Activated naive CD4-positive, alpha-beta T cell treated with anti-CD3 and anti-CD28 coated beads, Interleukin-2, amount 10 ng/mL, durations not matched to agents 7 days and 5 days (primary cell): ENCODE data around the gene NDUFS1.
"Not testable (repeated sequence)": the region's sequence is repeated elsewhere in the genome, so short reads cannot be mapped to it uniquely, and the experiment has no call there.

Experiments used
- CTCF ChIA-PET: fragments of 350-600 bp; sonication (Branson Sonifier 250); formaldehyde crosslinking; loops from one replicate; lab custom pipeline; 2021; ENCODE audit warnings: antibody characterized with exemption; lab: Charles Lee
- DNase-seq: peaks from one replicate; pipeline ENCODE4 v3.0.0-alpha.2; 2020
- H3K27ac Mint-ChIP-seq: one replicate; pipeline ENCODE4 v1.8.0; 2021; ENCODE audit warnings: mild to moderate bottlenecking, moderate library complexity, mixed read lengths
- H3K27me3 Mint-ChIP-seq: one replicate; pipeline ENCODE4 v1.8.0; 2021; ENCODE audit warnings: mild to moderate bottlenecking, mixed read lengths
- H3K36me3 Mint-ChIP-seq: one replicate; pipeline ENCODE4 v1.8.0; 2021; ENCODE audit warnings: mixed read lengths
- H3K4me1 Mint-ChIP-seq: one replicate; pipeline ENCODE4 v1.8.0; 2021; ENCODE audit warnings: mixed read lengths
- H3K4me3 Mint-ChIP-seq: one replicate; pipeline ENCODE4 v1.8.0; 2021; ENCODE audit warnings: mild to moderate bottlenecking, moderate library complexity, mixed read lengths
- H3K9me3 Mint-ChIP-seq: one replicate; pipeline ENCODE4 v1.8.0; 2021; ENCODE audit warnings: mixed read lengths

NDUFS1 gene

DNA sequence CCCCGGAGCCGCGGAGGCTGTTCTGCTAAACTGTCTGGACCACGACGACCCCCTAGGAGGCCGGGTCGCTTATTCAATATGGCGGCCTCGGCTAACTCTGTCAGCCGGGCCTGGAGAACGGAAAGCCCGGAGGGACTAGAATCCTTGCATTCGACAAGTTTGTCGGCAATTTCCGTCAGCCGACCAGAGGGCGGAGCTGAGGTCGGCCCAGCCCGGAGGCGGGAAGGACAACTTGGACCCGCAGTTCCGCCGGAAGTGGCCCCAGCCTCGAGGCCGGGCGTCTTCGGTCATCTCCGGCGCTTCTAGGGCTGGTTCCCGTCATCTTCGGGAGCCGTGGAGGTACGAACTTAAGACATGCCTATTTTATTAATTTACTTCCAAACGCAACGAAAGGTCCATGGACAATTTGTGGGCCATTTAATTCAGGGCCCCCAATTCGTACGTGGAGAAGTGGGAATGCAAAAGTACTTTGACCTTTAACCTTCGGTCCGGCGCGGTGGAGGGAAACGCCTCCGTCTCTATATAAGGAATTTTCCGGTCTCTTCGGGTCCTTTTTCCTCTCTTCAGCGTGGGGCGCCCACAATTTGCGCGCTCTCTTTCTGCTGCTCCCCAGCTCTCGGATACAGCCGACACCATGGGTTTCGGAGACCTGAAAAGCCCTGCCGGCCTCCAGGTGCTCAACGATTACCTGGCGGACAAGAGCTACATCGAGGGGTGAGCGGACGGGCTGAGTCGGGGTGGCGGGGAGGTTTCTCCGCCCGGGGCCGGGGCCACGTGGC, at the start of gene NDUFS1, which contains the start of gene EEF1B2:
Gene NDUFS1 (minus strand): TSS at position 99 of the 779 bp plus-strand sequence. CDS start 5,766 bp downstream, outside the sequence.
Gene EEF1B2 (plus strand): TSS at position 550 of the 779 bp plus-strand sequence. CDS start 85 bp downstream, at position 635.
- Mint-ChIP-seq H3K27ac (peak within 1 kb of the TSS; percentile 97), H3K4me1 (peaks cover 55% of the 10 kb centered on the region), H3K36me3 (peaks cover 51% of the 10 kb centered on the region), H3K9me3 (no peaks in the 10 kb centered on the region), H3K4me3 (peak within 1 kb of the TSS; percentile 98), H3K27me3 (no peaks in the 10 kb centered on the region)
- peak; percentile 98 for DNase-seq
- CTCF ChIA-PET = no interaction called here

DNA sequence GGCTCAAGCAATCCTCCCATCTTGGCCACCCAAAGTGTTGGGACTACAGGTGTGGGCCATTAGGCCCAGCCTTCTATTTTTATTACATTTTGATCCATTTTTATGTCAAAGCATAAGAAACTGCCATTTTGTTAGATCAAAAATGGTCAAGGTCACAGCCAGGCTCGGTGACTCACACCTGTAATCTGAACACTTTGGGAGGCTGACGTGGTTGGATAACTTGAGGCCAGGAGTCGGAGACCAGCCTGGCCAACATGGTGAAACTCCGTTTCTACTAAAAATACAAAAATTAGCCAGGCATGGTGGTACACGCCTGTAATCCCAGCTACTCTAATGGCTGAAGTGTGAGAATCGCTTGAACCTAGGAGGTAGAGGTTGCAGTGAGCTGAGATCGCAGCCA, 49.7 kb upstream of the NDUFS1 start:
- CTCF ChIA-PET = no interaction called here
- H3K27ac Mint-ChIP-seq = no peak overlapping the region
- no peak overlapping the region for H3K4me3 Mint-ChIP-seq
- no peak for DNase-seq
- H3K36me3 Mint-ChIP-seq = no peaks in the 10 kb centered on the region
- peaks cover 4% of the 10 kb centered on the region for H3K27me3 Mint-ChIP-seq
- H3K9me3 Mint-ChIP-seq = no peaks in the 10 kb centered on the region
- H3K4me1 Mint-ChIP-seq = peaks cover 2% of the 10 kb centered on the region

DNA sequence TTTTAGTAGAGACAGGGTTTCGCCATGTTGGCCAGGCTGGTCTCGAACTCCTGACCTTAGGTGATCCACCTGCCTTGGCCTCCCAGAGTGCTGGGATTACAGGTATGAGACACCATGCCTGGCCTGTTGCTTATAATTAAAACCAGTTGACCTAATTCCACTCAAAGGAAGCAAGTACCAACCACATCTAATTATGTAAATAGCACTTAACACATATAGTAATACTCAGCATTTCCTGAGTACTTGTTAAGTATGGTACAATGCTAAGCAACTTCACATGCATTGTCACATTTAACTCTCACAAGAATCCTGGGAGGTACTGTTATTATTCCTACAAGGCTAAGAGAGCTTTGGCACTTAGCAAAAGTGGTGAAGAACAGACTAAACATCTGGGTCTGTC, 48.1 kb upstream of the NDUFS1 start:
- H3K27ac Mint-ChIP-seq, H3K27me3 Mint-ChIP-seq, H3K9me3 Mint-ChIP-seq: not testable (repeated sequence)

DNA sequence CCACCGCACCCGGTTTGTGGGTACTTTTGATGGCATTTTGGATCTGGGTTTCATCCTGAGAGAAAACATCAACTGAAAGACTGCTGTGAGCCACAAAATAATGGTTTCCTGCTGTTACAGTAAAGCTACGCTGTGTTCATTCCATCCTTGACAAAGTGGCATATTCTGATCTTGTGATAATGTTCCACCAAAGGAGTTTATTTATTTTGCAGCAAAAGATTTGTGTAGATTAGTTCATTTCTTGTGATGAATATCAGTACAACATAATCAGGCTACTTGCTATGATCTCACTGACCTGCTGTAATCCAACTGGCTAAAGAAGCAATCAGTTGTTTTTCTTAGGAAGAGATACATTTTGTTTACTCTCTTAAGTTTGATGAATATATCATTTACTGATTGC, 45.5 kb upstream of the NDUFS1 start:
- H3K27me3 Mint-ChIP-seq = peaks cover under 1% of the 10 kb centered on the region
- no peaks in the 10 kb centered on the region for H3K9me3 Mint-ChIP-seq
- peaks cover 2% of the 10 kb centered on the region for H3K4me1 Mint-ChIP-seq
- CTCF ChIA-PET = no interaction called here
- H3K27ac Mint-ChIP-seq = no peak overlapping the region
- DNase-seq = no peak
- no peak overlapping the region for H3K4me3 Mint-ChIP-seq
- H3K36me3 Mint-ChIP-seq = no peaks in the 10 kb centered on the region

More for the DNA sequence above, 48.1 kb upstream of the NDUFS1 start:
- H3K4me1 Mint-ChIP-seq, H3K4me3 Mint-ChIP-seq, CTCF ChIA-PET, DNase-seq, H3K36me3 Mint-ChIP-seq: not testable (repeated sequence)

DNA sequence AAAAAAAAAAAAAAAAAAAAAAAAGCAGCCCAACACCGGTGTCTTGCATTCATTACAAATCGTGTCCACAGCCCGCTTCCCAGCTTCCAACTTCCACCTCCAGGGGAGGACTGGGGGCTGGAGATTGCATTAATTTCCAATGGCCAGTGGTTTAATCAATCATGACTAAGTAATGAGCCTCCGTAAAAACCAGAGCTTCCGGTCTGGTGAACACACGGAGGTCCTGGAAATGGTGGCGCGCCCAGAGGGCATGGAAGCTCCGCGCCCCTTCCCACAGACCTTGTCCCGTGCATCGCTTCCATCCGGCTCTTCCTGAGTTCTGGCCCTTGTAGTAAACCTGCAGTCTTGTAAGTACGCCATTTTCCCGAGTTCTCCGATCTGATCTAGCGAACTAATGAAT, 44.1 kb upstream of the NDUFS1 start:
- Mint-ChIP-seq H3K9me3 (no peaks in the 10 kb centered on the region), H3K4me1 (peaks cover 2% of the 10 kb centered on the region), H3K27me3 (peaks cover 7% of the 10 kb centered on the region), H3K27ac (no peak overlapping the region), H3K36me3 (no peaks in the 10 kb centered on the region), H3K4me3 (no peak overlapping the region)
- DNase-seq = no peak
- CTCF ChIA-PET = interaction anchor here (0.5 kb wide), 1 partner anchor 190 kb away, joined by 3 read pairs; no protein-coding TSS in a partner anchor

DNA sequence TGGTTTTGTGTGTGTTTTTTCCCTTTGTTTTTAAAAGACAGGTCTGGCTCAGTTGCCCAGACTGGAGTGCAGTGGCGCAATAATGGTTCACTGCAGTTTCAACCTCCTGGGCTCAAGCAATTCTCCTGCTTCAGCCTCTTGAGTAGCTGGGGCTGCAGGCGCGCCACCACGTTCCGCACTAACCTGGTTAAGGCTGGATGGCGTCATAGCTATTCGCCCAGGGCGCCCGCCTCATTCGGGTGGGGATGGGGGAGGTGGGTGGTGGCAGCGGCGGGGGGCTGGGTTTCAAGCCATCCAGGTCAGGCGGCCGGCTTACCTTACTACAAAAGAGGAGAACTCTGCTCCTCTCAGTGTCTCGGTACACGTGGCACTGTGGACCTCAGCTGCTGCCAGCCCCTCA, 43.2 kb upstream of the NDUFS1 start:
- CTCF ChIA-PET = no interaction called here
- no peaks in the 10 kb centered on the region for H3K36me3 Mint-ChIP-seq
- no peak for DNase-seq

DNA sequence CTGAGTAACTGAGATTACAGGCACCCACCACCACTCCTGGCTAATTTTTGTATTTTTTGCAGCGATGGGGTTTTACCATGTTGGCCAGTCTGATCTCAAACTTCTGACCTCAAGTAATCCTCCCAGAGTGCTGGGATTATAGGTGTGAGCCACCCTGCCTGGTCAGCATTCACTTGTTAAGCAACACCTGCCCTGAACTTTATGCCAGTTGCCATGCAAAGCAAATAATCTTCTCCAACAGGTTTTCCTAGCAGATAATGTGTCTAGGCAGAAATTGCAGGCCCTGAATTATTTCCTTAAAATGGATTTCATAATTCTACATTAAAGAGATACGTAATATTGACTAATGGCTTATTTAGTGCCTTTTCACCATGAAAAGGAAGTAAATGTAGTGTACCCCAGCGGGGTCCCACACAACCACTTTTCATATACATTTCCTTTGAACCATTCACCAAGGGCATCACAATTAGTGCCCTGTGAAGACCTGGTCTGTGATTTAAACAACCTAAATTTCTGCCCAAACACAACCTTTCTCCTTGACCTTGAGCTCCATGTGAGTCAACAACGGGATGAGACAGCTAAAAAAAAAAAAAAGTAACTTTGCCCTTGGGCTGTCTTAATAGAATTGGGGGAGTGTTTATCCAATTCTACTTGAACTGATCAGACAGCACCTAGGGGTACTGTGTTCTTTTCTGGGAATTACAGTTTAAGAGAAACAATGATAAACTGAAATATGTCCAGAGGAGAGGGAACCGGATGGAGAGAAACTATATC, 42.0 kb upstream of the NDUFS1 start:
- no peak for DNase-seq
- Mint-ChIP-seq H3K4me1 (no peaks in the 10 kb centered on the region), H3K9me3 (no peaks in the 10 kb centered on the region), H3K4me3 (no peak overlapping the region), H3K27ac (no peak overlapping the region), H3K36me3 (no peaks in the 10 kb centered on the region), H3K27me3 (peaks cover 11% of the 10 kb centered on the region)
- CTCF ChIA-PET = no interaction called here

More for the DNA sequence above, 43.2 kb upstream of the NDUFS1 start:
- Mint-ChIP-seq H3K9me3 (no peaks in the 10 kb centered on the region), H3K27ac (no peak overlapping the region), H3K4me1 (peaks cover 2% of the 10 kb centered on the region), H3K4me3 (no peak overlapping the region), H3K27me3 (peaks cover 7% of the 10 kb centered on the region)

DNA sequence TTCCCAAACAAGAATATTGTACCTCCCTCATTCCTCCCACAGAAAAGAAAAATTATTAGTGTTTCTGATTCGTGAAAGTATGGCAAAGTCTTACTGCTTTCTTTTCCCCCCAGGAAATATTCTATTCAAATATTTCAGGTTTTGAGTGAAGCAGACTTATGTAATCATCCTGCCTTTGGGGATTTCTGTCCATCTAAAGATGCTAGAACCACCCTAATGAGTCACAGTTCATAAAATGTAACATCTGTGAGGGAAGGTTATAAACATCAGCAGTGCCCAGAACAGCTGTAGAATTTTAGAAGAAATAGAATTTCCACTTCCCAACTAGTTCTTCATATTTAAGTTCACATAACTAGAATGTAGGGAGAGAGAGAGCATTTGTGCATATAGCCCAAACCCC, 39.4 kb upstream of the NDUFS1 start:
- CTCF ChIA-PET = no interaction called here
- Mint-ChIP-seq H3K4me1 (no peaks in the 10 kb centered on the region), H3K27me3 (peaks cover 11% of the 10 kb centered on the region), H3K36me3 (no peaks in the 10 kb centered on the region), H3K9me3 (no peaks in the 10 kb centered on the region), H3K4me3 (no peak overlapping the region), H3K27ac (no peak overlapping the region)
- DNase-seq = no peak

DNA sequence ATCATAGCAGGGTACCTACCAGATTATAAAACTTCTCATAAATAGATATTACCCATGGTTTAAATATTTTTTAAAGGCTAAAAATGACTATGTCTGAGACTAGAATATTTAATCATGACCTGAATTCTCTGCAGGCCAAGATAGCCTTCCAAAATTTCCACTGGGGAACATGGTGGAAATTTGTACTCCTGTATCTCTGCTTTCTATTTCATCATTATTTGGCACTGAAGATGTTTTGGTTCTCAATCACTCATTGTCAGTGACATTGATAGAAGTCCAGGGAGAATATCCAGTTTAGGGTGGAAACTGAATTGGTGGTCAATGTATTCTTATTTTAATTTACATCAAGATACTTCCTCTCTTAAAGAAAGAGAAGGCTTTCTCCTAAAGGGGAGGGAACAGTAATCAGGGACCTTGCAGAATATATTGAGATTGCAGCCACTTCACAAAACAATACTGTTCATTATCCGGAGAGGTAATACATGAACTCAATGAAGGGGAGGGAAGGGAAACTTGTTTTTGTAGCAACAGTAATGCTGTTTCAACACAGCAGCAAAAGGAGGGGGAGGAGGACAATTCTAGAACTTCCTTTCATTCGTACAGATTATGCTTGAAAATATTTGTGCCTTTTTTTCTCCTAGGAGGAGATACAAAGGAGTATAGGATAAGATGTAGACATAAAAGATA, 34.6 kb upstream of the NDUFS1 start:
- no peak for DNase-seq
- H3K9me3 Mint-ChIP-seq = no peaks in the 10 kb centered on the region
- no peaks in the 10 kb centered on the region for H3K36me3 Mint-ChIP-seq
- no peak overlapping the region for H3K27ac Mint-ChIP-seq
- CTCF ChIA-PET = no interaction called here
- no peaks in the 10 kb centered on the region for H3K4me1 Mint-ChIP-seq
- H3K4me3 Mint-ChIP-seq = no peak overlapping the region
- peaks cover 11% of the 10 kb centered on the region for H3K27me3 Mint-ChIP-seq

DNA sequence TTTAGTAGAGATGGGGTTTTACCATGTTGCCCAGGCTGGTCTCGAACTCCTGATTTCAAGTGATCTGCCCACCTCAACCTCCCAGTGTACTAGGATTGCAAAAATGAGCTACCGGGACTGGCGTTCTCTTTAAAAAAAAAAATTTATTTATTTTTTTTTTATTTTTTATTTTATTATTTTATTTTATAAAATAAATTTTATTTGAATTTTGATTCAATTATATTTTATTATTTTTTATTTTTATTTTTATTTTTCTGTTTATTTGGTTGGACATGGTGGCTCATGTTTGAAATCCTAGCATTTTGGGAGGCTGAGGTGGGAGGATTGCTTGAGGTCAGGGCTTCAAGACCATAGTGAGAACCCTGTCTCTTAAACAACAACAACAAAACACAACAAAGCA, 32.9 kb upstream of the NDUFS1 start:
- Mint-ChIP-seq H3K27ac (no peak overlapping the region), H3K36me3 (no peaks in the 10 kb centered on the region), H3K27me3 (peaks cover 9% of the 10 kb centered on the region), H3K4me3 (no peak overlapping the region), H3K9me3 (no peaks in the 10 kb centered on the region), H3K4me1 (no peaks in the 10 kb centered on the region)
- DNase-seq = no peak
- CTCF ChIA-PET = no interaction called here

DNA sequence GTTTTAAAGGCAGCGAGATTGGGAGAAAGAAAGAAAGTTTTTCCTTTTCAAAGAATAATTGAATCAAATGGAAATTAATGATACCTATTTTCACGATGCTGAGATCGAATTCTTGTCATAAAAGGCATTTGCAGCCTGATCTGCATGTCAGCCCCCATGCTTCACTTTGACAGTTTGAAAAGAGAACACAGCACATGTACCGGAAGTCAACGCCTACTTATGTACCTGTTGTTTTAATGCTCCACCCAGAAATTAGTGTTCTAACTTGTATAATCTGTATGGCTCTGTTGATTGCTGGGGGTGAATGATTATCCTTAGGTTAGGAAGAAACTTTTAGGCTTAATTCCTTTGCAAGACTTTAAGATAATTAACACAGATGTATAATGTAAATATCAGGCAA, 31.4 kb upstream of the NDUFS1 start:
- Mint-ChIP-seq H3K27ac (no peak overlapping the region), H3K4me1 (no peaks in the 10 kb centered on the region), H3K4me3 (no peak overlapping the region), H3K27me3 (peaks cover 11% of the 10 kb centered on the region), H3K9me3 (no peaks in the 10 kb centered on the region), H3K36me3 (no peaks in the 10 kb centered on the region)
- no peak for DNase-seq
- CTCF ChIA-PET = no interaction called here

DNA sequence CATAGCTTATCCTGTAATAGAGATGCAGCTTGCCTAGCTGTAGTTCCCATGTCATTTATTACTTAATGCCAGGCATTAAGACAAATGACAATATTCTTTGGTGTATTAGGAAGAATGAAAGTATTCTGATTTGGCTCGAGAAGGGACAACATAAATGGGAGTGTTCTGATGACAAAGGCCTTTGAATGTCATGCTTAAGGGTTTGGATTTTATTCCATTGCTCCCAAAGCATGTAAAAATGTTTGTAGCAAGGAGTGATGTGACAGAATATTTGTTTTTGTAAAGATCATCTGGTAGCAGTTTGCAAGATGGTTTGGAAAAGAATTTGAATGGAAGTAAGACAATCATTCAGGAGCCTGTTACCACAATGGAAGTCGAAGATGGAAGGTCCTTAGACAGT, 30.9 kb upstream of the NDUFS1 start:
- H3K4me1 Mint-ChIP-seq = no peaks in the 10 kb centered on the region
- DNase-seq = no peak
- CTCF ChIA-PET = no interaction called here
- H3K27me3 Mint-ChIP-seq = peaks cover 11% of the 10 kb centered on the region
- H3K36me3 Mint-ChIP-seq = no peaks in the 10 kb centered on the region
- no peak overlapping the region for H3K4me3 Mint-ChIP-seq
- no peaks in the 10 kb centered on the region for H3K9me3 Mint-ChIP-seq
- H3K27ac Mint-ChIP-seq = no peak overlapping the region

DNA sequence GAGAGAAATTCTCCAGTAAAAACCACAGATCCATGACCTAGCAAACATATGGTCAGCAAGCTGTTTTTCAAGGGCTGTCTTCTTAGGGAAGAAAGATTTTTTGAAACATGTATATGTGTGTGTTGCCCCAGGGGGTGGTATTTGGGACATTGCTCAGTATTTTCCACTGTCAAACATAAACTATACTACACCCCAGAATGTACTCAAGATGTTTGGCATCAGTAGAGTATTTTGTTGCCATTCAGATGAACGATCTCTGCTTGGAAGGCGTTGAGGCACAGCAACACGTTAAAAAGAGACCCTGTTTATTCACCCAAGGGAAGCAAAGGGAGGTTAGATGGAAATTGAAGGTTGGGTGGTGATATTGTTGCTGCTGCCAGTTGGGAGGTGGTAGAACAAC, 30.4 kb upstream of the NDUFS1 start:
- no peaks in the 10 kb centered on the region for H3K4me1 Mint-ChIP-seq
- H3K27ac Mint-ChIP-seq = no peak overlapping the region
- no peak for DNase-seq
- H3K4me3 Mint-ChIP-seq = no peak overlapping the region
- H3K36me3 Mint-ChIP-seq = no peaks in the 10 kb centered on the region
- peaks cover 11% of the 10 kb centered on the region for H3K27me3 Mint-ChIP-seq
- CTCF ChIA-PET = no interaction called here
- H3K9me3 Mint-ChIP-seq = no peaks in the 10 kb centered on the region

DNA sequence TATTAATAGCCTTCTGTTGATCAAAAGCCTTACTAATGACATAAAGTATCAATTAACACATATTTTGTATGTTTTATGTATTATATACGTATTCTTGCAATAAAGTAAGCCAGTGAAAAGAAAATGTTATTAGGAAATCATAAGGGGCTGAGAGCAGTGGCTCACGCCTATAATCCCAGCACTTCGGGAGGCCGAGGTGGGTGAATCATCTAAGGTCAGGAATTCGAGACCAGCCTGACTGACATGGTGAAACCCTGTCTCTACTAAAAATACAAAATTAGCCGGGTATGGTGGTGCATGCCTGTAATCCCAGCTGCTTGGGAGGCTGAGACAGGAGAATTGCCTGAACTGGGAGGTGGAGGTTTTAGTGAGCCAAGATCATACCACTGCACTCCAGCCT, 22.3 kb upstream of the NDUFS1 start:
- H3K27me3 Mint-ChIP-seq, H3K36me3 Mint-ChIP-seq, H3K4me3 Mint-ChIP-seq, H3K27ac Mint-ChIP-seq, DNase-seq, H3K9me3 Mint-ChIP-seq, CTCF ChIA-PET, H3K4me1 Mint-ChIP-seq: not testable (repeated sequence)
